GM23248 (cell line): Measurements from ENCODE around the gene LYPD4. TPM values are rescaled to one million over a fixed set of nuclear protein-coding genes. Genes with fewer than 3 reads are reported as not detected.

Experiments used
- DNase-seq: peaks from one replicate; pipeline ENCODE4 v3.0.0-alpha.2; 2015
- H2AFZ ChIP-seq: fragments of 200-600 bp; sonication (generic); 2 replicates; pipeline ENCODE4 v1.6.1; 2016; ENCODE audit warnings: antibody characterized with exemption
- H3F3A ChIP-seq: fragments of 200-600 bp; sonication (generic); 2 replicates; pipeline ENCODE4 v1.6.1; 2016; ENCODE audit warnings: mild to moderate bottlenecking, antibody characterized with exemption, mixed run types; ENCODE audit not compliant: insufficient read depth
- H3K27ac ChIP-seq: fragments of 200-600 bp; sonication (generic); 2 replicates; pipeline ENCODE4 v1.5.1; 2016; ENCODE audit warnings: mild to moderate bottlenecking
- H3K27me3 ChIP-seq: fragments of 200-600 bp; sonication (generic); replicated peaks from 2 replicates; pipeline ENCODE4 v1.6.1; 2016; ENCODE audit warnings: mild to moderate bottlenecking; ENCODE audit not compliant: insufficient read depth
- H3K36me3 ChIP-seq: fragments of 200-600 bp; sonication (generic); 2 replicates; pipeline ENCODE4 v1.6.1; 2016; ENCODE audit warnings: low read depth, mild to moderate bottlenecking
- H3K4me1 ChIP-seq: fragments of 200-600 bp; sonication (generic); 2 replicates; pipeline ENCODE4 v1.6.1; 2016; ENCODE audit warnings: mild to moderate bottlenecking; ENCODE audit not compliant: insufficient read depth
- H3K4me2 ChIP-seq: fragments of 200-600 bp; sonication (generic); one replicate; pipeline ENCODE4 v1.6.1; 2016; ENCODE audit warnings: mild to moderate bottlenecking; ENCODE audit not compliant: unreplicated experiment
- H3K4me3 ChIP-seq: fragments of 200-600 bp; sonication (generic); 2 replicates; pipeline ENCODE4 v1.5.1; 2016; ENCODE audit warnings: mild to moderate bottlenecking
- H3K79me2 ChIP-seq: fragments of 200-600 bp; sonication (generic); 2 replicates; pipeline ENCODE4 v1.6.1; 2016; ENCODE audit warnings: mild to moderate bottlenecking; ENCODE audit not compliant: insufficient read depth
- H3K9ac ChIP-seq: fragments of 200-600 bp; sonication (generic); 2 replicates; pipeline ENCODE4 v1.6.1; 2016; ENCODE audit warnings: mild to moderate bottlenecking
- H3K9me2 ChIP-seq: fragments of 200-600 bp; sonication (generic); 2 replicates; pipeline ENCODE4 v1.6.1; 2016; ENCODE audit warnings: mixed run types, mild to moderate bottlenecking, moderate library complexity; ENCODE audit not compliant: insufficient read depth
- H3K9me3 ChIP-seq: fragments of 200-600 bp; sonication (generic); one replicate; pipeline ENCODE4 v1.6.1; 2017; ENCODE audit warnings: low read depth
- H4K20me1 ChIP-seq: fragments of 200-600 bp; sonication (generic); 2 replicates; pipeline ENCODE4 v1.6.0; 2016; ENCODE audit not compliant: insufficient read depth
- EZH2 ChIP-seq: fragments of 200-600 bp; sonication (generic); IDR thresholded peaks from 2 replicates; pipeline ENCODE4 v1.6.1; 2018; ENCODE audit warnings: antibody characterized with exemption, mild to moderate bottlenecking; ENCODE audit not compliant: insufficient read depth, poor library complexity, severe bottlenecking
- EZH2phosphoT487 ChIP-seq: fragments of 200-600 bp; sonication (generic); IDR thresholded peaks from 2 replicates; pipeline ENCODE4 v1.6.1; 2018; ENCODE audit warnings: antibody characterized with exemption, moderate library complexity, mild to moderate bottlenecking, low read depth; ENCODE audit not compliant: insufficient read depth
- WGBS, 2 experiments: methylation state at CpG; one replicate each; pipeline ENCODE4 v1.1.6; 2015 to 2017; ENCODE audit warnings: low lambda C conversion rate in 2 of 2, low coverage in 1 of 2; ENCODE audit errors: missing lambda C conversion rate in 2 of 2; 5-methylcytosine and 5-hydroxymethylcytosine counted together
- in situ Hi-C: fragments of 300-500 bp; cut with MboI; formaldehyde crosslinking; loops from 2 replicates; pipeline ENCODE4 v1.15.0; 2020
- polyA plus RNA-seq: library from polyadenylated mRNA; unstranded; fragments of >200 nt; fragmentation: Nextera tagmentation; extraction: Ambion mirVana; gene quantifications from 2 replicates; pipeline ENCODE4 v1.2.1, GENCODE V29; 2016
- total RNA-seq: library from RNA; depleted of rRNA; stranded (reverse); fragments of >200 nt; shearing (Covaris generic); gene quantifications from 2 replicates; pipeline ENCODE4 v1.2.3, GENCODE V29; 2014

Gene LYPD4
- total and polyA plus RNA-seq, 2 experiments from 2014 or later: not detected

- Histone ChIP-seq H3K4me2 (no peak overlapping the region), H3K79me2 (no peaks in the 10 kb centered on the region), H3K4me3 (no peak overlapping the region), H3K9me3 (no peaks in the 10 kb centered on the region), H3K27me3 (peaks cover 37% of the 10 kb centered on the region), H3K9ac (no peak overlapping the region), H4K20me1 (no peaks in the 10 kb centered on the region), H3K36me3 (no peaks in the 10 kb centered on the region), H3K27ac (no peak overlapping the region), H2AFZ (no peak overlapping the region), H3K4me1 (no peaks in the 10 kb centered on the region), H3F3A (no peaks in the 10 kb centered on the region), H3K9me2 (no peaks in the 10 kb centered on the region)
- in situ Hi-C loops: no loop called here
- WGBS, 2 experiments: 19 to 22% methylated on average over 6 of the region's 6 CpGs
- DNase-seq: no peak
- TF ChIP-seq EZH2 (no peak), EZH2phosphoT487 (no peak)
These were observed 4.2 kb upstream of the LYPD4 start for GRCh38 chr19:41848666-41849065.

- Histone ChIP-seq H3K9me2 (no peaks in the 10 kb centered on the region), H2AFZ (no peak overlapping the region), H3K79me2 (no peaks in the 10 kb centered on the region), H3K4me1 (no peaks in the 10 kb centered on the region), H3K27me3 (peaks cover 26% of the 10 kb centered on the region), H3F3A (no peaks in the 10 kb centered on the region), H4K20me1 (no peaks in the 10 kb centered on the region), H3K36me3 (no peaks in the 10 kb centered on the region), H3K9me3 (no peaks in the 10 kb centered on the region), H3K4me2 (no peak overlapping the region), H3K9ac (no peak overlapping the region), H3K4me3 (no peak overlapping the region), H3K27ac (no peak overlapping the region)
- in situ Hi-C loops: no loop called here
- WGBS, 2 experiments: 64 to 68% methylated on average over 19 of the region's 19 CpGs
- TF ChIP-seq EZH2phosphoT487: no peak
- no peak for TF ChIP-seq EZH2
- DNase-seq: no peak
These were observed 3.0 kb upstream of the LYPD4 start for GRCh38 chr19:41847351-41848105.

- no peak overlapping the region for H3K4me2 ChIP-seq
- no peaks in the 10 kb centered on the region for H3K79me2 ChIP-seq
- no peak for DNase-seq
- H2AFZ ChIP-seq: no peak overlapping the region
- H3K27me3 ChIP-seq: peaks cover 17% of the 10 kb centered on the region
- H3K4me1 ChIP-seq: no peaks in the 10 kb centered on the region
- 77 to 88% methylated on average over 7 to 23 of the region's 23 CpGs for WGBS, 2 experiments
- H3K9ac ChIP-seq: no peak overlapping the region
- no peaks in the 10 kb centered on the region for H3K36me3 ChIP-seq
- H4K20me1 ChIP-seq: no peaks in the 10 kb centered on the region
- H3K9me3 ChIP-seq: no peaks in the 10 kb centered on the region
- H3F3A ChIP-seq: no peaks in the 10 kb centered on the region
- TF ChIP-seq EZH2phosphoT487 (no peak), EZH2 (no peak)
- no peak overlapping the region for H3K27ac ChIP-seq
- H3K9me2 ChIP-seq: no peaks in the 10 kb centered on the region
- in situ Hi-C loops: no loop called here
- H3K4me3 ChIP-seq: no peak overlapping the region
These were observed 638 bp upstream of the LYPD4 start for GRCh38 chr19:41845051-41845590.

- H3F3A ChIP-seq: no peaks in the 10 kb centered on the region
These were observed 343 bp upstream of the LYPD4 start, which contains the start of gene DMRTC2 for GRCh38 chr19:41845001-41845050. Gene DMRTC2, plus strand, starts transcription at chr19:41845042. Its CDS starts 2,387 bp downstream, at chr19:41847429.

GRCh38 chr19:41843371-41843770 lies 1.1 kb downstream of the LYPD4 start:
- 43 to 54% methylated on average over 6 to 7 of the region's 7 CpGs for WGBS, 2 experiments
- Histone ChIP-seq H4K20me1 (no peaks in the 10 kb centered on the region), H3K27ac (no peak overlapping the region), H3K9me2 (no peaks in the 10 kb centered on the region), H3F3A (no peaks in the 10 kb centered on the region), H3K79me2 (no peaks in the 10 kb centered on the region), H3K4me2 (no peak overlapping the region), H2AFZ (no peak overlapping the region), H3K4me3 (no peak overlapping the region), H3K36me3 (no peaks in the 10 kb centered on the region), H3K9me3 (no peaks in the 10 kb centered on the region), H3K9ac (no peak overlapping the region), H3K4me1 (no peaks in the 10 kb centered on the region), H3K27me3 (peaks cover 12% of the 10 kb centered on the region)
- TF ChIP-seq EZH2 (no peak), EZH2phosphoT487 (no peak)
- DNase-seq: no peak
- in situ Hi-C loops: no loop called here

More at GRCh38 chr19:41845001-41845050, 343 bp upstream of the LYPD4 start, which contains the start of gene DMRTC2:
- no peak for TF ChIP-seq EZH2phosphoT487
- no peak for TF ChIP-seq EZH2
- Histone ChIP-seq H3K27ac (no peak within 1 kb of the TSS), H4K20me1 (no peaks in the 10 kb centered on the region), H3K9me3 (no peaks in the 10 kb centered on the region), H3K4me3 (no peak within 1 kb of the TSS), H3K4me2 (no peak within 1 kb of the TSS), H3K27me3 (peaks cover 17% of the 10 kb centered on the region), H3K36me3 (no peaks in the 10 kb centered on the region), H3K9ac (no peak within 1 kb of the TSS), H3K79me2 (no peaks in the 10 kb centered on the region), H3K9me2 (no peaks in the 10 kb centered on the region), H2AFZ (no peak within 1 kb of the TSS), H3K4me1 (no peaks in the 10 kb centered on the region)
- in situ Hi-C loops: no loop called here
- WGBS, 2 experiments: 100% methylated on average over 3 of the region's 3 CpGs
- no peak for DNase-seq
